ENCODE data around the gene KCMF1. TPM values are rescaled to one million over a fixed set of nuclear protein-coding genes. Genes with fewer than 3 reads are reported as not detected.

KCMF1 gene
- total and polyA plus RNA-seq, 4 donors, result 10.5 to 45.4 (median 23.1) TPM

DNA sequence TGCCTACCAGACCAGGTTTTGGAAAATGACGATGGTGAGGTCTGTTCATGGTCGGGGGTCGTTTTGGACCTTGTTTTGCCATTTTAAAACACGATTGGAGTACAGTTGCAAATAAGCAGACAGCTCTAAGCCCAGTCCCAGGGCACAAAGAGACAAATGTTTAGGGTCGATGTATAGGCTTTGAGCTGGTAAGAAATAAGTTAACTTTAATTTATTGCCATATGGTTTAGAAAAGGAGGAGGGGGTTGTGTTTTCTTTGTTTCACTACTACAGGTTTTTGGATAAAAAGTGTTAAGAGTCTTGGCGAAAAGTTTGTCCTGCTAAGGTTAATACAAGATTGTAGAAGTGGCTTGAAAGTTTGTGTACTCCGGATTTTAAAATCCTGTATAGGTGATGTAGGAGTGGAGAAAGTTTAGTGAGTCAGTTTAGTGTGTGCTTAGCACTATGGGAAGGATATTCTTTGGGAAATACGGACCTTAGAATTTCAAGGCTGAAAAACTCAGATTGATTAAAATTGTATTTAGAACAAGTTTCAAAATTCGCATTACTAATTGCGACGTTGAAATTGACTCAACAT, 1.3 kb downstream of the KCMF1 start:
- peaks cover 7 to 30% (median 23%) of the 10 kb centered on the region in 4 donors for H3K4me1 ChIP-seq (ENCODE audit: control insufficient read depth in 4 of 4, insufficient read depth in 4 of 4, low read length in 3 of 4)
- no peak for TF ChIP-seq HNF4G (IDR thresholded peaks at IDR 0.05)
- no peak for TF ChIP-seq NR2F2 (IDR thresholded peaks at IDR 0.05)
- TF ChIP-seq, protein P1, sequence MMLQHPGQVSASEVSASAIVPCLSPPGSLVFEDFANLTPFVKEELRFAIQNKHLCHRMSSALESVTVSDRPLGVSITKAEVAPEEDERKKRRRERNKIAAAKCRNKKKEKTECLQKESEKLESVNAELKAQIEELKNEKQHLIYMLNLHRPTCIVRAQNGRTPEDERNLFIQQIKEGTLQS (IDR thresholded peaks at IDR 0.05), result no peak
- TF ChIP-seq, protein P2, sequence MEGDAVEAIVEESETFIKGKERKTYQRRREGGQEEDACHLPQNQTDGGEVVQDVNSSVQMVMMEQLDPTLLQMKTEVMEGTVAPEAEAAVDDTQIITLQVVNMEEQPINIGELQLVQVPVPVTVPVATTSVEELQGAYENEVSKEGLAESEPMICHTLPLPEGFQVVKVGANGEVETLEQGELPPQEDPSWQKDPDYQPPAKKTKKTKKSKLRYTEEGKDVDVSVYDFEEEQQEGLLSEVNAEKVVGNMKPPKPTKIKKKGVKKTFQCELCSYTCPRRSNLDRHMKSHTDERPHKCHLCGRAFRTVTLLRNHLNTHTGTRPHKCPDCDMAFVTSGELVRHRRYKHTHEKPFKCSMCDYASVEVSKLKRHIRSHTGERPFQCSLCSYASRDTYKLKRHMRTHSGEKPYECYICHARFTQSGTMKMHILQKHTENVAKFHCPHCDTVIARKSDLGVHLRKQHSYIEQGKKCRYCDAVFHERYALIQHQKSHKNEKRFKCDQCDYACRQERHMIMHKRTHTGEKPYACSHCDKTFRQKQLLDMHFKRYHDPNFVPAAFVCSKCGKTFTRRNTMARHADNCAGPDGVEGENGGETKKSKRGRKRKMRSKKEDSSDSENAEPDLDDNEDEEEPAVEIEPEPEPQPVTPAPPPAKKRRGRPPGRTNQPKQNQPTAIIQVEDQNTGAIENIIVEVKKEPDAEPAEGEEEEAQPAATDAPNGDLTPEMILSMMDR (IDR thresholded peaks at IDR 0.05; ENCODE audit: low read depth, low read length, missing input control), result no peak
- no peak for TF ChIP-seq TAF1 (conservative IDR thresholded peaks at IDR 0.05)
- TF ChIP-seq, protein P3, sequence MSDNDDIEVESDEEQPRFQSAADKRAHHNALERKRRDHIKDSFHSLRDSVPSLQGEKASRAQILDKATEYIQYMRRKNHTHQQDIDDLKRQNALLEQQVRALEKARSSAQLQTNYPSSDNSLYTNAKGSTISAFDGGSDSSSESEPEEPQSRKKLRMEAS (IDR thresholded peaks at IDR 0.05), result no peak
- no peak for TF ChIP-seq SP1 (IDR thresholded peaks at IDR 0.05)
- no peak for TF ChIP-seq FOXA2 (IDR thresholded peaks at IDR 0.05)
- TF ChIP-seq RAD21 (IDR thresholded peaks at IDR 0.05), result no peak
- TF ChIP-seq, protein P4, sequence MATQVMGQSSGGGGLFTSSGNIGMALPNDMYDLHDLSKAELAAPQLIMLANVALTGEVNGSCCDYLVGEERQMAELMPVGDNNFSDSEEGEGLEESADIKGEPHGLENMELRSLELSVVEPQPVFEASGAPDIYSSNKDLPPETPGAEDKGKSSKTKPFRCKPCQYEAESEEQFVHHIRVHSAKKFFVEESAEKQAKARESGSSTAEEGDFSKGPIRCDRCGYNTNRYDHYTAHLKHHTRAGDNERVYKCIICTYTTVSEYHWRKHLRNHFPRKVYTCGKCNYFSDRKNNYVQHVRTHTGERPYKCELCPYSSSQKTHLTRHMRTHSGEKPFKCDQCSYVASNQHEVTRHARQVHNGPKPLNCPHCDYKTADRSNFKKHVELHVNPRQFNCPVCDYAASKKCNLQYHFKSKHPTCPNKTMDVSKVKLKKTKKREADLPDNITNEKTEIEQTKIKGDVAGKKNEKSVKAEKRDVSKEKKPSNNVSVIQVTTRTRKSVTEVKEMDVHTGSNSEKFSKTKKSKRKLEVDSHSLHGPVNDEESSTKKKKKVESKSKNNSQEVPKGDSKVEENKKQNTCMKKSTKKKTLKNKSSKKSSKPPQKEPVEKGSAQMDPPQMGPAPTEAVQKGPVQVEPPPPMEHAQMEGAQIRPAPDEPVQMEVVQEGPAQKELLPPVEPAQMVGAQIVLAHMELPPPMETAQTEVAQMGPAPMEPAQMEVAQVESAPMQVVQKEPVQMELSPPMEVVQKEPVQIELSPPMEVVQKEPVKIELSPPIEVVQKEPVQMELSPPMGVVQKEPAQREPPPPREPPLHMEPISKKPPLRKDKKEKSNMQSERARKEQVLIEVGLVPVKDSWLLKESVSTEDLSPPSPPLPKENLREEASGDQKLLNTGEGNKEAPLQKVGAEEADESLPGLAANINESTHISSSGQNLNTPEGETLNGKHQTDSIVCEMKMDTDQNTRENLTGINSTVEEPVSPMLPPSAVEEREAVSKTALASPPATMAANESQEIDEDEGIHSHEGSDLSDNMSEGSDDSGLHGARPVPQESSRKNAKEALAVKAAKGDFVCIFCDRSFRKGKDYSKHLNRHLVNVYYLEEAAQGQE (IDR thresholded peaks at IDR 0.05), result no peak
- TF ChIP-seq YY1 (IDR thresholded peaks at IDR 0.05), result no peak
- TF ChIP-seq RXRA (IDR thresholded peaks at IDR 0.05), result no peak
- TF ChIP-seq HNF4A (conservative IDR thresholded peaks at IDR 0.05), result no peak
- no peak for TF ChIP-seq GABPA (IDR thresholded peaks at IDR 0.05 in 1 of 2, conservative IDR thresholded peaks at IDR 0.05 in 1 of 2)
- TF ChIP-seq JUND (IDR thresholded peaks at IDR 0.05), result no peak
- TF ChIP-seq FOXA1 (IDR thresholded peaks at IDR 0.05), result no peak
- no peak for TF ChIP-seq EGR1 (IDR thresholded peaks at IDR 0.05; ENCODE audit: low read depth in 2 of 2)
- WGBS, result 5% methylated on average over 11 of the region's 11 CpGs
- H3K4me3 ChIP-seq (ENCODE audit: low read depth in 1 of 3, low read length in 3 of 3), result peak overlapping the region; percentile 75 to 95 (median 92)
- H3K36me3 ChIP-seq (ENCODE audit: control insufficient read depth in 4 of 4, insufficient read depth in 3 of 4, low read depth in 1 of 4, low read length in 3 of 4), result peaks cover 0 to 2% (median 0%) of the 10 kb centered on the region in 4 donors
- no peaks in the 10 kb centered on the region for H3K27me3 ChIP-seq (ENCODE audit: control insufficient read depth in 4 of 4, insufficient read depth in 4 of 4, low read length in 3 of 4)
- peak overlapping the region; percentile 97 to 98 for H3K9ac ChIP-seq (ENCODE audit: low read depth in 1 of 2, low read length in 2 of 2)
- peak overlapping the region; percentile 91 to 92 for H3K27ac ChIP-seq (ENCODE audit: low read depth in 1 of 2, low read length in 2 of 2)
- DNase-seq (ENCODE audit: low spot score), result no peak
- H3K9me3 ChIP-seq (ENCODE audit: control insufficient read depth in 4 of 4, low read length in 3 of 4), result no peaks in the 10 kb centered on the region

DNA sequence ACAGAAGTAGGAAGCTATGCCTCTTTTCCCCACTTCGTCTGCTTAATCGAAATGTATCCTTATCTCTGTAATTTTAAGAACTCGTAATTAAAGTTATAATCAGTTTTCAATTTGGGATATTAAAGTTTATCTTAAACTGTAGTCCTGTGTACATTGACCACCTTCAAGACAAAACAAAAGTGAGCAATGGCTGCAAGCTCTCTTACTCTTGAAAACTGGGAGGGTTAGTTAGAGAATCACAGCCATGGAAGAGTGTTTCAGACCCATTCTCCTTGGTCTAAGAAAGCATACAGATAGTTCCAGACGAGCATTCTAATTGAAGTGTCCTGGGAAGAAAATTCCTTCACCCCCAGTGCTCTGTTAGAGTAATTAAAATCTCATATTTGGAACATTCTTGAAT, 2.0 kb downstream of the KCMF1 start:
- Histone ChIP-seq H3K27ac (ENCODE audit: low read depth in 1 of 2, low read length in 2 of 2) (peak overlapping the region; percentile 40 to 92), H3K9ac (ENCODE audit: low read depth in 1 of 2, low read length in 2 of 2) (peak overlapping the region; percentile 97 to 98), H3K27me3 (ENCODE audit: control insufficient read depth in 4 of 4, insufficient read depth in 4 of 4, low read length in 3 of 4) (no peaks in the 10 kb centered on the region), H3K9me3 (ENCODE audit: control insufficient read depth in 4 of 4, low read length in 3 of 4) (no peaks in the 10 kb centered on the region), H3K36me3 (ENCODE audit: control insufficient read depth in 4 of 4, insufficient read depth in 3 of 4, low read depth in 1 of 4, low read length in 3 of 4) (peaks cover 0 to 1% (median 0%) of the 10 kb centered on the region in 4 donors), H3K4me3 (ENCODE audit: low read depth in 1 of 3, low read length in 3 of 3) (peak overlapping the region in 2 of 3 donors; percentile 13 to 95), H3K4me1 (ENCODE audit: control insufficient read depth in 4 of 4, insufficient read depth in 4 of 4, low read length in 3 of 4) (peaks cover 7 to 30% (median 23%) of the 10 kb centered on the region in 4 donors)
- 14% methylated on average over 4 of the region's 4 CpGs for WGBS
- TF ChIP-seq, protein P5, sequence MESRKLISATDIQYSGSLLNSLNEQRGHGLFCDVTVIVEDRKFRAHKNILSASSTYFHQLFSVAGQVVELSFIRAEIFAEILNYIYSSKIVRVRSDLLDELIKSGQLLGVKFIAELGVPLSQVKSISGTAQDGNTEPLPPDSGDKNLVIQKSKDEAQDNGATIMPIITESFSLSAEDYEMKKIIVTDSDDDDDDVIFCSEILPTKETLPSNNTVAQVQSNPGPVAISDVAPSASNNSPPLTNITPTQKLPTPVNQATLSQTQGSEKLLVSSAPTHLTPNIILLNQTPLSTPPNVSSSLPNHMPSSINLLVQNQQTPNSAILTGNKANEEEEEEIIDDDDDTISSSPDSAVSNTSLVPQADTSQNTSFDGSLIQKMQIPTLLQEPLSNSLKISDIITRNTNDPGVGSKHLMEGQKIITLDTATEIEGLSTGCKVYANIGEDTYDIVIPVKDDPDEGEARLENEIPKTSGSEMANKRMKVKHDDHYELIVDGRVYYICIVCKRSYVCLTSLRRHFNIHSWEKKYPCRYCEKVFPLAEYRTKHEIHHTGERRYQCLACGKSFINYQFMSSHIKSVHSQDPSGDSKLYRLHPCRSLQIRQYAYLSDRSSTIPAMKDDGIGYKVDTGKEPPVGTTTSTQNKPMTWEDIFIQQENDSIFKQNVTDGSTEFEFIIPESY (IDR thresholded peaks at IDR 0.05), result no peak
- TF ChIP-seq HNF4A (conservative IDR thresholded peaks at IDR 0.05) (no peak), RXRA (IDR thresholded peaks at IDR 0.05) (no peak), FOXA1 (IDR thresholded peaks at IDR 0.05) (no peak), NR2F2 (IDR thresholded peaks at IDR 0.05) (no peak), JUND (IDR thresholded peaks at IDR 0.05) (peak in 1 of 2 donors; percentile 14), TAF1 (conservative IDR thresholded peaks at IDR 0.05) (no peak)
- DNase-seq (ENCODE audit: low spot score), result no peak
